ENCODE data around the gene FAM227B.
"Not testable (repeated sequence)": the region's sequence is repeated elsewhere in the genome, so short reads cannot be mapped to it uniquely, and the experiment has no call there.

FAM227B gene

DNA sequence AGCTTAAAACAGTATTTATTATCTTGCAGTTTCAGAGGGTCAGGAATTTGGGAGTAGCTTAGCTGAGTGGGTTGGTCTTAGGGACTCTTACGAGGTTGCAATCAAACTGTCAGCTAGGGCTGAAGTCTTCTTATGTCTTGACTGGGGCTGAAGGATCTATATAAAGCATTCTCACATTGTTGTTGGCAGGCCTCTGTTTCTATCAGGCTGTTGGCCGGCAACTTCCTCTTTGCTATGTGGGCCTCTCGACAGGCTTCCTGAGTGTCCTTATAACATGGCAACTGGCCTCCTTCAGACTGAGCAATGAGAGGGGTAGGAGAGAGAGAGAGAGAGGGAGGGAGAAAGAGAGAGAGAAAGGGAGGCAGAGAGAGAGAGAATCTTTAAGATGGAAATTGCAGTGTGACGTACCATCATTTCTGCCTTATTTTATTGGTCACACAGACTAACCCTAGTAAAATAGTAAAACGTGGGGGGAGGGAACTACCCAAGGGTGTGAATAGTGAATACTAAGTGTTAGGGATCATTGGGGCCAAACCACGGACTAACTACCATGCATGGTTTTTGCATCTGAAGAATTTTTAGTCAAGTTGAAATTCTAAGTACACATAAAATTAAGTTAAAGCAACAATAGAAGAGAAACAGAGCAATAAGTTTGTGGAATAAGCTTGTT lies 181.5 kb downstream of the FAM227B start:
- no peak for DNase-seq (ENCODE audit: low read depth)

DNA sequence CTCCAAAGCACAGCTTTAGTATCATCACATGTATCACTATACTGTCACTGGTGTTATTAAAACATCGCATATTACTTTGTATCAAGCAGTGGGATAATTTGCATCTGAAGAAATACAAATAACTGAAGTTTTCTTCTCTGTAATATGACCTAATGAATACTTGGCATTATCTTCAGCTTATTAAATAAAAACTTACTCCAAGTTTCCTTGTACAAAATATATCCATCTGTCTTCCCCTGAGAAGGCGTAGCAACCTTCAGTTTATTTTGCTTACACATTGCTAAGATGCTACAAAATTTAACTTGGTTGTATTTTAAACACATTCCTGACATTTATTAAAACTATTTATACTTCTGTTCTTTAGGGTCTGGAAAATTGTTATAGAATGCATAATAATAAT lies 183.9 kb downstream of the FAM227B start:
- DNase-seq (ENCODE audit: low read depth) = no peak

DNA sequence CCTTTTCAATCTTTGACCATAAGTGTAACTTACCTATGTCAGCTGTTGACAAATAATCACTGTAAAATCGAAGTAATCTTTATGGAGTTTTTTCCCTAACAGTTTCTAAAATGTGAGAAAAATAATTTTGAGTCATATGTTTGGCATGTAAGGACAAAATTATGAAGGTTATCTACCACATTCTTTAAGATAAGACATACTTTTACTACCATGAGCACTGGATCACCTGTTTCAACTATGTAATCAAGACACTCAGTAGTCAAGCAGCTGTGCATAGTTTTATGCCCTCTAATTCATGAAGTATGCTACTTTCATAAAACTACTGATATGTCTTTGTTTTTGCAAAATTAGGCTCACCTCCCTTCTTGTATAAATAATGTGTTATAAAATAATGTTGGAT lies 185.4 kb downstream of the FAM227B start:
- DNase-seq (ENCODE audit: low read depth) = no peak

DNA sequence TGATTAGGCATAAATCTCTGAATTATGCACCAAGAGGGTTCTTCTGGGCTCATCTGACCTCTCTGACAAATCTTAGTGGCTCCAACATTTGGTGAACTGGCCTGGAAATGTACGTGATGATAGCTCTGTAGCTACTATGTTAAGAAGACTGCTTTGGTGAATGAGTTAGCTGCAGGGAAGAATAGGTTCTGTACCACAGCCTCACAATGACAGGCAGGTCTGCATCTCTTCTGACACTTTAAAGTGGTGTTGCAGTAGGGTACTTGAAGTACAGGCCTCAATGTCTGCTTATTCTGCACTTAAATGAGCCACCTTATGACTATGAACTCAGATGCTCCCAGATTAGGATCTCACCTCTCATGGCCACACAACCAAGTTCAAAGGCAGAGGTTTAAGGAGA lies 190.6 kb downstream of the FAM227B start:
- no peak for DNase-seq (ENCODE audit: low read depth)

DNA sequence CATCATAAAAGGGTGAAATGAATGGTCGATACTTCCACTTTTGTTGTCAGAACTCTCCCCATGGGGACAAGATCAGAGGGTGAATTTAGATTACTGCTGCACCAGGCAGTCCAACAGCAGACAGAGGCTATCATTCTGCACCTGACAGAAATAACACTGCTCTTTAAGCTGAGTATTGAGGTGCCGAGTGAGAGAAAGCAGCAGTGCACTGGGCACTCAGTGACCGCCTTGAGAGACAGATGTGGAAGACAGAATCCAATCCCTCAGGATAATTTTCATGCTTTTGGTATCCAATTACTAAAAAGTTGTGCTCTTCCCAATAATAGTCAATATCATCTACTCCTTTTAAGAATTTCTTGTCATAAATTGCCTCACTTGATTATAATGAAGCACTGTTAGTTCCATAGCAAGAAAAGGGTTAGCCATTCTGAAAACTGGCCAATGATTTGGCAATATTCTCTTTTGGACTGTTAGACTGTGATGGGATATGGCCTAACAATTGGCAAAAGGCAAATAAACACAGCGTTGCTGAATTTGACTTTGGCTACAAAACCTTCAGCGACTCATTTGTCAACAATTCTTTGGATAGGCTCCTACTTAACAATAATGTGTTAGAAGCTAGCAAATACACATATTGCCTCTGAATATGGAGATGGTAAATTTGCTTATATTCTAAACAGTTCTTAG lies 192.1 kb downstream of the FAM227B start:
- DNase-seq (ENCODE audit: low read depth) = no peak

DNA sequence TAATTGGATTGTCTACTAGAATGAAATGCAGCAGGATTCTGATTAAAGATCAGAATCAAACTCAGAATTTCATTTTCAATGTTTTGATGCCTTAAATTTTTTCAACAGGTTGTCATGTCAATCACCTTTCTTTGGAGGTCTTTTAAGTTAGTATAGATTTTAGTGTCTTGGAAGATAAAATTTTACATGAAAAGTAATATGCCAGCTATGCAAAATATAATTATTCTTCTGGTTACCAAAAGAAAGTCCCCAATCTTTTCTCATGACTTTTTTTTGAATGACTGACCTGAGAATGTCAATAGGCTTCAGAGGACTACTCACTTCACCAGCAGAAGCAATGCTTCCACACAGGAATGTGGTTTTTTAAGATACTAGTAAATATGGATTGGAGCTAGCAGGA lies 193.2 kb downstream of the FAM227B start:
- DNase-seq (ENCODE audit: low read depth) = no peak

DNA sequence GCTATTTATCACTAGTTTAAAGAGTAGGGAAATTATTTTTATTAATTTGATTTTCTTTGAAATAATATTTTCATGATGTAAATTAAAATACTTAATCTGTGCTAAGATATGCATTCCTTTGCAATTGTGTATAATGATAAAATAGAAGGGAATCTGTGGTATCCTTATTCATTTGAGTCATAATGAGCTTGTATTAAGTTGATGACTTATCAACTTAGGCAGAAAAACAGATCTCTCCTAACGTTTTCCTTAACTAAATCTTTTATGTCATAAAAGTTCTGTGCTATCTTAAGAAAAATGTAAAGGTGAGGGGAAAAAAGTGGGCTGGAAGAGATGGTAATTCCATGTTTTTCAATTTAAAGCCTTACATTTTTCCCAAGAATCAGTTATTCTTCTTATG lies 195.7 kb downstream of the FAM227B start:
- no peak for DNase-seq (ENCODE audit: low read depth)

DNA sequence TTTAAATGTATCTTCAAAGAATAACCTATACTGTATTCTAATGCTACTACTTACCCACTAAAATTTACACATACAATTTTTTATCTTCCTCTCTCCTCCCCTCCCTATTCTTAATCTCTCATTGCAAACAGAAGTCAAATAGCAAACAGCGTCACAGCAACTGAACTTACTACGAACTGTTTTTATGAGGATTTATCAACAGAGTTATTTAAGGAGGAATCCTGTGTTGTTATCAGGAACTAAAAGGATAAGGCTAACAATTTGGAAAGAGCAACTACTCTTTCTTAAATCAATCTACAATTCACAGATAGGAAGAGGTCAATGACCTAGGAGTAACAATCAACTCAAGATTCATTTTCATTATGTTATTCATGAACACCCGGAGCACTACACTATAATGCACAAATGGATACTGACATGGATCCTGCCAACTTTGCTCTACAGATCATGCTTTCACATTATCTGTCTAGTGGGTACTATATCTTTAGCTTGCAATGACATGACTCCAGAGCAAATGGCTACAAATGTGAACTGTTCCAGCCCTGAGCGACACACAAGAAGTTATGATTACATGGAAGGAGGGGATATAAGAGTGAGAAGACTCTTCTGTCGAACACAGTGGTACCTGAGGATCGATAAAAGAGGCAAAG lies 196.6 kb downstream of the FAM227B start:
- DNase-seq (ENCODE audit: low read depth) = no peak

DNA sequence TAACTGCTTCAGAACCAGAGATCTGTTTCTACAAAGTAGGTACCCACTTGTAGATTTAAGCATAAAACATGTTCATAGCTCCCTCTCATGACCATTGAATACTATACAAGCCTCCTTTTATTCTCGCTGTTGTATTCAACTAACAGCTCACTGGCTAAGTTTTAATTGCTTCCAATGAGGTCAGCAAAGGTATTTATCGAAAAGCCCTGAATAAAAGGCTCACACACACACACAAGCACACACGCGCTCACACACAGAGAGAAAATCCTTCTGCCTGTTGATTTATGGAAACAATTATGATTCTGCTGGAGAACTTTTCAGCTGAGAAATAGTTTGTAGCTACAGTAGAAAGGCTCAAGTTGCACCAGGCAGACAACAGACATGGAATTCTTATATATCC lies 197.6 kb downstream of the FAM227B start, which contains the start of gene FGF7:
TSS of gene FGF7 (plus strand) at position 222 of the 400 bp plus-strand sequence. CDS start 1,056 bp downstream, outside the sequence.
- no peak for DNase-seq (ENCODE audit: low read depth)

DNA sequence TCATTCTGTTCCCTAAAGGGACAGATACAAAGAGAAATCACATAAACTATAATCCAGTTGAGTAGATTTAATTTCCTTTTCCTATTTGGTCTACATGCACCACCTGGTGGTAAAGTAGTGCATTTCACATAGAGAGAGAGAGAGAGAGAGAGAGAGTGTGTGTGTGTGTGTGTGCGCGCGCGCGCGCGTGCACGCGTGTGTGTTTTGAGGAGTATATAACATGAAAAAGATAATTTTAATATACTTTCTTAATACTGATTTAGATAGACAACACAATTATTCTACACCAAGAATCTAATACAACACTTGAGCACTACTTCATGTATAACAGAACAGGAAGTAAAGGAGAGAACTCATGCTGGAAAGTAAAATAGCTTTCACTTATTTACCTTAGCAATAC lies 198.6 kb downstream of the FAM227B start:
- DNase-seq (ENCODE audit: low read depth) = peak; percentile 22

DNA sequence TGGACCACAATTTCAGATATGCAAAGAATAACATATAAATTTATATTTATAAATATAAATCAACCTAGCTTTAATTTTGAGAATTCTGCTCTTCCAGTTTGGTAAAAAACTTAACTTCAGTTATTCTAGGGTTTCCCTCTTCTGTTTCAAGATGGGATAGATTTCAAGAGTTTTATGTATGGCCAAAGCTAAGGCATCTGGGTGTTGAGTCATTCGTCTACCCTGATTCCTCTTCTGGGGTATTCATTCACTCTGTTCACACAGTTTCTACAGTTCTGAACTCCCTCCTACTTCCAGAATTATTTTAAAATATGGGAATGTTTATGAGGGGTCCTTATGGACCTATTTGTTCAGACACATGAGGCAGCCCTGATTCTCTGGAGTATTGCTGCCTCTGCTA lies 201.8 kb downstream of the FAM227B start:
- DNase-seq (ENCODE audit: low read depth) = no peak

DNA sequence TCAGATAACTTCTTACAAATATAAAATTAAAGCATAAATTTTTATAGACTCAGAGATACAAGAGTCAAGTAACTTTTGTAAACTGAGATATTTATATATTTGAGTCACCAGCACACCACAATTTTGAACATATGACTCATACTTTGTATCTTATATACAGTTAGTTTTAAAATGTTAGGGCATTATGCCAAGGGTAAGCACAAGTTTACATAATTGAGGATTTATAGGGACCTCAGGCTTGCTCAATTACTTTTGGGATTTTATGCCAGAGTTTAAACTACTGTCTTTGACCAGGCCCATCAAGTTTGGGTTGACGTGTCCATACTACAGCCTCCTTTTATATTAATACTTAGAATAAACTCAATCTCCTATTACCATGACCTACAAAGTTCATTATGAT lies 205.0 kb downstream of the FAM227B start:
- DNase-seq (ENCODE audit: low read depth) = no peak

DNA sequence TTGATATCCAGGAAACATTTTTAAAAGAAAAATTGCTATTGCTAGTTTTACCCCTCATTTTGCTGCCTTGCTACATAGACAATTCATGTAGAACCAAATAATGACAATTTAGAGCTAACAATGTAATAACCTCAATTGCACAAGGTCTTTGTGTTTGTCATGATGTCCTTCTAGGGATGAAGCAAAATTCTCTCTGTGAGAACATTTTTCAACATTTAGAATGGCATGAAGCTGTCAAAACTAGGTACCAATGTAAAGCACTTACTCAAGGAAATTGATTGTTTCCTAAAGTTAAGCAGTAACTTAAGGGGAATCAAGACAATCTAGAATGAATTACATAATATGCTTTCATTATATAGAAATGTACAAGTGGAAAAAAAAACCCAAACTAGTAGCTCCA lies 205.5 kb downstream of the FAM227B start:
- no peak for DNase-seq (ENCODE audit: low read depth)

DNA sequence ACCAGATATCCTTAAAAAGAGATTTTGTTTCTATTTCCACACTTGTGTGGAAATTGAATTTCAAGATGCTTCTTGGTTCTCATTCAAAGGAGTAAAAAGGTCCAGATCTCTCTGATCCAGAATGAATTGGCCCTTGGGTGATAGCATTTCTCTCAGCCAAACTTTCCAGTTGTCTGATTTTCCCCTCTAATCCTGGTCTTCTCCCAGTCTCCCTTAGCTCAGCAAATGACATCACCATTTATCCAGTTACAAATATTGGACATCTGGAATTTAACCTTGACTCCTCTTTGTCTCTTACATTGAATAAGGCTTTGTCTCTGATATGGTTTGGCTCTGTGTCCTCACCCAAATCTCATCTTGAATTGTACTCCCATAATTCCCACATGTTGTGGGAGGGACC lies 207.8 kb downstream of the FAM227B start:
- no peak for DNase-seq (ENCODE audit: low read depth)

DNA sequence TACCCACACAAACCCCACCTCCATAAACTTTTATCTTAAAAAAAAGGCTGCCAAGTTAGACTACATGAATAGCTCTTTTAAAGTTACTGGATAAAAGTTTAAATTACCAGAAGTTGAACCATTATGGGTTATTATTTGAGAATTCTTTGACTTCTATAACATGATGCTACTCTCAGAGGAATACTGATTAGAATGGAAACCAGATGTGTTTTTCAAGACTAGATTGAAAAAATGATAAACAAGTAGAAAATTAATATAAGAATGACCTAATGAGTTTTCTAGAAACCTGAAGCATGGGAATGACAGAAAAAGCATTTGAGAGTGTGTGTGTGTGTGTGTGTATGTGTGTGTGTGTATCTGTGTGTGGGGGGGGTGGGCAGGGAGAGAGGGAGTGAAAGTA lies 210.0 kb downstream of the FAM227B start:
- no peak for DNase-seq (ENCODE audit: low read depth)

DNA sequence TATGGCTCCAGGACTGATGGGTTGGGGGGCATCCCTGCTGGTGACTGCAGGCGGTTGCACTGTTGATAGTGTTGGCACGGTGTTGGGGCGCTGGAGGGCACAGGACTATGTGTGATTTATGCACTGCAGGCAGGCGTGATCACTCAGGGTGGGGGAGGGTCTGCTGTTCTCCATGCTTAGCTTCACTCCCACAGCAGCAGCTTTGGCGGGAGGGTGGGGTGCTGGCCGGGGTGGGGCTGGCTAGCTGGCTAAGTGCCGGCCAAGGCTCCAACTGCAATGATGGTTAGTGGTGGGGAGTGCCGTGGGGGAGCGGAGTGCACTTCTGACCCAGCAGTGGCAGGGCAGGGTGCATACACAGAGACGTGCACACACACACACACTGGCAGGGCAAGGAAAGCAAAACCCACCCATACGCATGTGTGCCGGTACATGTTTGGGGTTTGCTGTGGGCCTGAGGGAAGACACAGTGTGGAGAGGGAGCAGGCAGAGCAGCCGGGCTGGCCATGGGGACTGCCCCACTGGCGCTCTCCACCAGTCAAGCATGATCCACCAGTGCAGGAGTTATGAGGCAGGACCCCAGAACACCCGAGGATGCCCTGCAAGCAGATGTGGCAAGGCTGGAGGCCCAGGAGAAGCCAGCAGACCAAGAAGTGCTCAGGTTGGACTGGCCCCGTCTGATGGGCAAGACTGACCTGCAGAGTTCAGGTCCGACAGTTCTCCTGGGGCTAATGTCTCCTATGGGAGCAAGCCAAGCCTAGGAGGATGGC lies 214.1 kb downstream of the FAM227B start:
- no peak for DNase-seq (ENCODE audit: low read depth)

DNA sequence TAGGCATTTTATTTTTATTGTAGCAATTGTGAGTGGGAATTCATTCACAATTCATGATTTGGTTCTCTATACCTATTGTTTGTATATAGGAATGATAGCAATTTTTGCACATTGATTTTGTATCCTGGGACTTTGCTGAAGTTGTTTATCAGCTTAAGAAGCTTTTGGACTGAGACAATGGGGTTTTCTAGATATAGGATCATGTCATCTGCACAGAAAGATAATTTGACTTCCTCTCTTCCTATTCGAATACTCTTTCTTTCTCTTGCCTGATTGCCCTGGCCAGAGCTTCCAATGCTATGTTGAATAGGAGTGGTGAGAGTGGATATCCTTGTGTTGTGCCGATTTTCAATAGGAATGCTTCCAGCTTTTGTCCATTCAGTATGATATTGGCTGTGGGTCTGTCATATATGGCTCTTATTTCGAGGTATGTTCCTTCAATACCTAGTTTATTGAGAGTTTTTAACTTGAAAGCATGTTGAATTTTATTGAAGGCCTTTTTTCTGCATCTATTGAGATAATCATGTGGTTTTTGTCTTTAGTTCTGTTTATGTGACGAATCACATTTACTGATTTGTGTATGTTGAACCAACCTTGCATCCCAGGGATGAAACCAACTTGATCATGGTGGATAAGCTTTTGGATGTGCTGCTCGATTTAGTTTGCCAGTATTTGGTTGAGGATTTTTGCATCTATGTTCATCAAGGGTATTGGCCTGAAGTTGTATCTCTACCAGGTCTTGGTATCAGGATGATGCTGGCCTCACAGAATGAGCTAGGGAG lies 217.9 kb downstream of the FAM227B start:
- DNase-seq (ENCODE audit: low read depth) = not testable (repeated sequence)

DNA sequence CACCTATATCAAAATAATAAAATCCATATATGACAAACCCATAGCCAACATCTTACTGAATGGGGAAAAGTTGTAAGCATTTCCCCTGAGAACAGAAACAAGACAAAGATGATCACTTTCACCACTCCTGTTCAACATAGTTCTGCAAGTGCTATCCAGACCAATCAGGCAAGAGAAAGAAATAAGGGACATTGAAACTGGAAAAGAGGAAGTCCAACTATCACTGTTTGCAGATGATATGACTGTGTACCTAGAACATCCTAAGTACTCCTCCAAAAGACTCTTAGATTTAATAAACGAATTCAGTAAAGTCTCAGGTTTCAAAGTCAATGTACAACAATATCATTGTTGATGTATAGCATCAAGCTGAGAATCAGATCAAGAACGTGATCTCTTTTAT lies 233.1 kb downstream of the FAM227B start:
- DNase-seq (ENCODE audit: low read depth) = no peak

DNA sequence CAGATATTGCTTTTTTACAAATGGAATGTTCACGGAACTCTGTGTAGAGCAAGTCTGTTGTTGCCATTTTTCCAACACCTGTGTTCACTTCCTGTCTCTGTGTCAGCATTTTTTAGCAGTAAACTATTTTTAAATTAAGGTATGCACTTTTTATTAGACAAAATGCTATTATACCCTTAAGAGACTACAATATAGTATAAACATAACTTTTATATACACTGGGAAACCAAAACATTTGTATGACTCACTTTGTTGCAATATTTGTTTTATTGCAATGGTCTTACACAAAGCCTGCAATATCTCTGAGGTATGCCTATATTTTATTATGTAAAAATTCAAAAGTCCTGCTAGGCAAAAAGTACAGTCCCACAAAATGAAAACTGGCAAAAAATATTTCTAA lies 237.4 kb downstream of the FAM227B start:
- no peak for DNase-seq (ENCODE audit: low read depth)

DNA sequence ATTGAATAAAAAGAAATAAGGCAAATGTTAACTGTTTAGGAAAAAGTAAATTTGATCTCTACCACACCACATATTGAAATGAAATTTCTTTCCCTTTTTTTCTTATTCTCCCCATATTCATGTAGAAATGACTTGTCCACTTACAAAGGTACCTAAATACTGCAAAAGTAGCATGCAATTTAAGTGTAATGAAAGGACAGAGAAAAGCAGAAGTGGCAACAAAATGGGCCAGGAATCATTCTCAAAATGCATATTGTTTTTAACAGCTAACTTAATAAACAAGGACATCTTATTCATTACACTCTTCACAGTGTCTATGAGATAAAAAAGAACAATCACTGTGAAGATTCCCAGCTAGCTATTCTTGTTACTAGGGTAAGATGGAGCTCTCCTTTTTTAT lies 238.2 kb downstream of the FAM227B start:
- DNase-seq (ENCODE audit: low read depth) = no peak

DNA sequence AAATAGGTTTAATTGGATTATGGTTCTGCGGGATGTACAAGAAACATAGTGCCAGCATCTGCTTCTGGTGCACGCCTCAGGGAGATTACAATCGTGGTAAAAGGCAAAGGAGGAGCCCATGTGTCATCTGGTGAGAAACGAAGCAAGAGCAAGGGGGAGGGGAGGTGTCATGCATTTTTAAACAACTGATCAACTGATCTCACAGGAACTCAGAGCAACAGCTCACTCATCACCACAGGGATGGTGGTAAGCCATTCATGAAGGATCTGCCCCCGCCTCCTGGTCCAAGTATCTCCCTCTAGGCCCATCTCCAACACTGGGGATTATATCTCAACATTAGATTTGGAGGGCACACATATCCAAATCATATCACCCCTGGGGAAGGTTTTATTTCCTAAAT lies 239.7 kb downstream of the FAM227B start:
- DNase-seq (ENCODE audit: low read depth) = no peak

DNA sequence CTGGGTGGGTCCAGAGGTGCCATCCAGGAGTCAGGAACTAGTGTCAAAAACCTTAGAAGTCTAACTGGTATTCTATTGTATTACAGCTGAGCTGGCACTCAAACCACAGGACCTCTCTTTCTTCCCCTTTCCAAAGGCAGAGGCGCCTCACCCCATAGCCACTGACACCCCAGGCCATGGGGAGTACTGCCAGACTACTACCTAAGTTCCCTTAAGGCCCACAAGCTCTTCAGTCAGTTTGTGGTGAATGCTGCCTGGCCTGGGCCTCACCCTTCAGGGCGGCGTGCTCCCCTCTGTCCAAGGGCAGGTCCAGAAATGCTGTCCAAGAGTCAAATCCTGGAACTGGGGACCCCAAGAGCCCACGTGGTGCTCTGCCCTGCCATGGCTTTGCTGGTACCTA lies 240.6 kb downstream of the FAM227B start:
- DNase-seq (ENCODE audit: low read depth) = no peak
